Right renal cortex interstitium (tissue), 3 donors: ENCODE results near the gene GAS2L2. TPM values are rescaled to one million over a fixed set of nuclear protein-coding genes. Genes with fewer than 3 reads are reported as not detected.
A peak's percentile ranks its signal among the peaks of the same experiment; 100 is the strongest.

Experiments used
- DNase-seq, 3 donors: peaks; one replicate each; pipeline ENCODE4 v3.0.0-alpha.2; 2013; ENCODE audit warnings: low read depth in 3 of 3, low spot score in 2 of 3
- polyA plus RNA-seq, 3 donors: library from polyadenylated mRNA; unstranded; fragments of 120-200 nt; gene quantifications; one replicate each; pipeline ENCODE4 v1.2.1, GENCODE V29; 2013; ENCODE audit not compliant: insufficient read length in 3 of 3

GAS2L2 gene
- polyA plus RNA-seq, 3 donors, result 0.06 TPM; not detected in 2

- DNase-seq, result no peak
Observed at GRCh38 chr17:35748341-35748841, 4.6 kb downstream of the GAS2L2 start.

- DNase-seq, result peak in 2 of 3 donors; percentile 55 to 59
Observed at GRCh38 chr17:35747540-35748017, 5.5 kb downstream of the GAS2L2 start.

- DNase-seq, result no peak
Observed at GRCh38 chr17:35745749-35746320, 7.2 kb downstream of the GAS2L2 start.

GRCh38 chr17:35745246-35745645 is 7.8 kb downstream of the GAS2L2 start:
- no peak for DNase-seq

- DNase-seq, result no peak
Observed at GRCh38 chr17:35744830-35745229, 8.2 kb downstream of the GAS2L2 start.

GRCh38 chr17:35743626-35744328 is 9.3 kb downstream of the GAS2L2 start:
- DNase-seq, result no peak

GRCh38 chr17:35742896-35743477 is 10.1 kb downstream of the GAS2L2 start:
- no peak for DNase-seq

- no peak for DNase-seq
Observed at GRCh38 chr17:35742496-35742895, 10.5 kb downstream of the GAS2L2 start.

- no peak for DNase-seq
Observed at GRCh38 chr17:35740997-35741931, 11.8 kb downstream of the GAS2L2 start.

GRCh38 chr17:35740216-35740615 is 12.8 kb downstream of the GAS2L2 start:
- no peak for DNase-seq

GRCh38 chr17:35738519-35739133 is 14.4 kb downstream of the GAS2L2 start:
- no peak for DNase-seq

- DNase-seq, result no peak
Observed at GRCh38 chr17:35736236-35736635, 16.8 kb downstream of the GAS2L2 start.

- no peak for DNase-seq
Observed at GRCh38 chr17:35735036-35735805, 17.8 kb downstream of the GAS2L2 start.

- DNase-seq, result no peak
Observed at GRCh38 chr17:35734396-35734795, 18.6 kb downstream of the GAS2L2 start.

- DNase-seq, result no peak
Observed at GRCh38 chr17:35733366-35733765, 19.7 kb downstream of the GAS2L2 start.

- DNase-seq, result no peak
Observed at GRCh38 chr17:35732806-35733136, 20.3 kb downstream of the GAS2L2 start.

- DNase-seq, result no peak
Observed at GRCh38 chr17:35731917-35732805, 20.9 kb downstream of the GAS2L2 start.

GRCh38 chr17:35731239-35731916 is 21.7 kb downstream of the GAS2L2 start, which contains the start of gene RASL10B:
Gene RASL10B, plus strand, starts transcription at chr17:35731639. Its CDS starts 3,546 bp downstream, at chr17:35735185.
- no peak for DNase-seq
